GM15510 (cell line): ENCODE measurements around the gene TTBK1.

Experiments used
- POLR2A ChIP-seq: IDR thresholded peaks from 3 replicates; pipeline ENCODE4 v1.6.1; 2011; ENCODE audit warnings: borderline replicate concordance; ENCODE audit not compliant: insufficient read length; ENCODE audit errors: extremely low read depth

The TTBK1 gene

DNA sequence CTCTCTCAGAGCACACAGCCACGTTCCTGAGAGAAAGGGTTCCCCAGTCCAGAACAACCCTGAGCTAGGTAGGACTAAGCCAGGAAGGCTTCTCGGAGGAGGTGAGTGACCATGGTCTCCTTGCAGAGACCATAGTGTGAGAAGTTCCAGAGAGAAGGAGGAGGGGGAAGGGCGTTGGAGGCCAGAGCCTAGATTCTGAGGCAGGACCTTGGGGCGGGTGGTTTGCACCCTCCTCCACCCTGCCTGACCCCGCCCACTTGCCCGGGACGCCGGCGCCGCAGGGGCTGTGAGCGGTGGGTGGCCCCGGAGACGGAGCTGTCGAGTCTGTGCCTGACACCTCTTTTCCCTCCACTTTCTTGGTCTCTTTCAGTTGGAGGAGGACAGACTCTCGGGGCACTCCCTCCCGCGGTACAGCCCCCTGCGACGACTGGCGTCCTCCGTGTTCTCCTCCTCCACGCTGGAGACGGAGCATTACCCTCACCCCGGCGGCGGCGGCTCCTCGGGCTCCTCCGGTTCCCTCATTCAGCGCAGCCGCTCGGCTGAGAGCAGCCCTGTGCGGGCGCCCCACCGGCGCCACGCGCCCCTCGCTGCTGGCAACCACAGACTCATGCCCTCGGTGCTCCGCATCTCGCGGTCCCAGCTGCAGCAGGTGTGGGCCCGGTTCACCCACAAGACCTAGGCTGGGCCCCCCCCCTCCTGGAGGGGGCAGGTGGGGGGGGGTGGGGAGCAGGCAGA, 26.2 kb downstream of the TTBK1 start:
- no peak for TF ChIP-seq POLR2A

DNA sequence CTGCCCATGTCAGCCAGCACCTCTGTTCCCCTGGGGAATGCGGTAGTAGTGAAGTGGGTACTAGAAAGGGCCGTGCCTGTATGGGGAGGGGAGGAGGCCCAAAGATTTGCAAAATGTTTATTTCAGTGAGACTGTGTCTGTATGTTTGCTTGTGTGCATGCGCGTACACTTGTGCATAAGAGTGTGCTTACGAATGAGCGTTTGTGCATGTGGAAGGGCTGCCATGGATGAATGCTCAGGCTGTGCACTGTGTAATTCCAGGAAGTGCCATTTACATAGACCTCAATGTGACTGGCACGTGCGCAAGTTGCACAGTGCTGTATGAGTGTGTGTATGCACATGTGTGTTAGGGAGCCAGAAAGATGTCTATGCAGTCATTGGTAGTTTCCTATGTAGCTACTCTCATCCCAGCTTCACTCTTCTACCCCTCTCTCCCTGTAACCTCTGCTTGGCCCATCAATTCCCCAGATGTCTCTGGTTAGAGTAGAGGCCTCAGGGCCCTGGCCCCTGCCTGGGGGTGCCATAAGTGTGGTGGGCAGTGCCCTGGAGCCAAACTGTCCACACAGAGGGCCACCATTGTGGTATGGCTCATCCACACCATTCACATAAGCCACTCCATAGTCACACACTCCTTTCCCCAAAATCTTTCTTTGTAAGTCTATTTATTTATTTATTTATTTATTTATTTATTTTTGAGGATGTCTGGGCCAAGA, 28.0 kb downstream of the TTBK1 start:
- no peak for TF ChIP-seq POLR2A

GRCh38 chr6:43271944-43272343, 28.7 kb downstream of the TTBK1 start:
- no peak for TF ChIP-seq POLR2A

DNA sequence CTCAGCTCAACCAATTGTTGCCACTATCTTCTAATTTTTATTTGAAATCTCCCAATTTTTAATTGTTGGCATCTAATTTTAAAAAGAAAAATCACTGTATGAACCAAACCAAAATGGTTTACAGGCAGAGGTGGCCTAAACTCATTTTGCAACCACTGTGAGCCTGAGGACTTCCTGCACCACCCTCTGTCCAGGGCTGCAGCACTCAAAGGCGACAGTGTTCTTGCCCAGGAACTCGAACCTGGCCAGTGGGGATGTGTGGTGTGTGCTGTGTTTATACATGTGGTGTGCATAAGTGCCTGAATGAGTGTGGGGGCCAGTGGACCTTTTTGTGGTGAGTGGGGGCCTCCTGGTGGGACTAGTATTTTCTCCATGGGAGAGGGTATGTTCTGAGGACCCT, 30.4 kb downstream of the TTBK1 start:
- TF ChIP-seq POLR2A: no peak

GRCh38 chr6:43274127-43274915, 31.0 kb downstream of the TTBK1 start:
- no peak for TF ChIP-seq POLR2A

GRCh38 chr6:43274916-43275597, 31.8 kb downstream of the TTBK1 start:
- TF ChIP-seq POLR2A: no peak

GRCh38 chr6:43275801-43276576, 32.7 kb downstream of the TTBK1 start:
- TF ChIP-seq POLR2A: no peak

DNA sequence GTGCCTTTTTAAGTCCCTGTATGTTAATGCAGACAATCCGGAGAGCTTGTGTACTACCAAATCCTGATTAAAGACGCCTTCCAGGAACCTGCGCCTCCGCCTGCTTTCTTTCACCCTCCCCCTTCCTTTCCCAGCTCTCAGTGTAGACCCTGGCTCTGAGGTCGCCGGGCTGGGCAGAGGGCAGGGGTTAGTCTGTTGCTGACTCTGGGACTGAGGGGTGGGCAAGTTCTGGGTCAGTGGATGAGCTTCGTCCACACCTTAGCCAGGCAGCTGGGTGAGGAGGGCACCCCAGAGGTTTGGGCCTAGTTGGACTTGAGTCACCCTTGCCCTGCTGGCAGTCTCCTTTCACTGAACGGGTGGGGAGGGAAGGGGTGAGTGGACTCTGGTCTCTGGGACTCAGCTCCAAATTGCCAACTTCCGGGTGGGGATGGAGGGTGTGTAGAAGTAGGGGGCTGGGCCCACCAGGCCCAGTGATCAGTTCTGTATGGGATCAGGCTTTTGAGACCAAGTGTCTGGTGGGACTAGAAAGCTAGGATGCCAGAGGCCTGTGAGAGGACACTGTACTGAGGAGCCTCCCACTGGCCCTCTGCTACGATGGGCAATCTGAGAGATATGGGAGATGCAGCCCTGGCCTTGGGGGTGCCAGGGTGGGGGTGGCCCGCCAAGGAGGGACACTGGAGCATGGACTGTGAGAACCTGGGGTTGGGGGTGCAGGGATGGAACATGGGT, 33.5 kb downstream of the TTBK1 start:
- TF ChIP-seq POLR2A: no peak

GRCh38 chr6:43277306-43277642, 34.0 kb downstream of the TTBK1 start:
- no peak for TF ChIP-seq POLR2A

- TF ChIP-seq POLR2A: no peak
Observed at GRCh38 chr6:43277643-43278523, 34.6 kb downstream of the TTBK1 start.

DNA sequence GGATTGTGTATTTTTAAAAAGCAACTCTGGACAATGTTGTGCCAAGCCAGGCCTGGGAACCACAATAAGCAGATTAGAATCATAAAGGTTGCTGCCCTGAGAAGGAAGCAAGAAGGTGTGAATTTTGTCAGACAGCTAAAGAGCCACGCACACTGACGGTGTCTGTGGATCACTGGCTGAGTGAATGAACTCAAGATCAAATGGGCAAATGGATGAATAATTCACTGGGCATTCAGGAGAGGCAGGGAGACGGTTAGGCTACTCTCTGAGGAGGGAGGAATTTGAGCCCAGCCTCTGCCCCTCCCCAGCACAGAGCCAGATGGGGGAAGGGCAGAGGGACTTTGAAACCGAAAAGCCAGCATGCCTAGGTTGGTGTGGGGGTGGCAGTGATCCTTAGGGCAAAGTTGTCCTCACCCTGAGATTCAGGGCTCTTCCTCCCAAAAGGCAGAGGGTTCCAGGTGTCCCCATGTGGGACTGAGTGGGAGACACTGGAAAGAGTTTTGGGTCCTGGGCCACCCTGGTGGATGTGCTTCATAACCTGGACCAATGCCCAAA, 35.3 kb downstream of the TTBK1 start:
- TF ChIP-seq POLR2A: no peak

GRCh38 chr6:43280234-43280633, 37.0 kb downstream of the TTBK1 start:
- TF ChIP-seq POLR2A: no peak
